ENCODE results near the gene ZNF330.

ZNF330 gene

DNA sequence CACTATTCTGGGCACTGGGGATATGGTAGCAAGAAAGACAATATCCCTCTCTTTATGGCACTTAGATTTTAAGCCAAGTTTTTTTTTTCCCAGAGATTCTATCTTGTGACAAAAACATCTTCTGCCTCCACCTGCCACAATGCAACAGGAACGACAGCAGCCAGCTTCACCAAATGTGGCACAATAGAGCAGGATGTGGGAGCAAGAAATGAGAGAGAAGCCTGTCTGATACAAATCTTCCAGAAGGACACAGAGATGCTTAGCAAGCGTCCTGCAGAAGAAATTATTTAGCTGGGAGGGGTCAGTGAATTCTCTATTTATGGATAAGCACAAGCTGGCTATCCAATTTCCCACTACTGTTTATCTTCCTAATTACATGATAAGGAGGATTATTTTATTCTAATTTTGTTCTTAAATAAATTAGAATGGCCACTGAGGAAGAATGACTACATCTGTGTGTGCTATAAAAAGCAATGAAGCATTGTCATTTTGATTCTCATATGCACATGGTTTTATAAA, 27.1 kb upstream of the ZNF330 start:
- Histone ChIP-seq H2AFZ (ENCODE audit: low read depth) (no peak overlapping the region), H3K79me2 (ENCODE audit: insufficient read depth, low read depth) (no peaks in the 10 kb centered on the region), H3K4me2 (no peak overlapping the region), H3K27ac (no peak overlapping the region), H3K36me3 (ENCODE audit: insufficient read depth) (no peaks in the 10 kb centered on the region), H3K27me3 (ENCODE audit: insufficient read depth, low read depth) (no peaks in the 10 kb centered on the region), H3K9ac (no peak overlapping the region), H3K4me3 (IDR thresholded peaks at IDR 0.05; ENCODE audit: insufficient read depth, low read depth, low read length) (no peak overlapping the region), H4K20me1 (ENCODE audit: insufficient read depth) (no peaks in the 10 kb centered on the region), H3K4me1 (ENCODE audit: low read depth, poor library complexity, severe bottlenecking) (no peaks in the 10 kb centered on the region)
- TF ChIP-seq CTCF (conservative IDR thresholded peaks at IDR 0.05; ENCODE audit: low read depth, low read length) = no peak

DNA sequence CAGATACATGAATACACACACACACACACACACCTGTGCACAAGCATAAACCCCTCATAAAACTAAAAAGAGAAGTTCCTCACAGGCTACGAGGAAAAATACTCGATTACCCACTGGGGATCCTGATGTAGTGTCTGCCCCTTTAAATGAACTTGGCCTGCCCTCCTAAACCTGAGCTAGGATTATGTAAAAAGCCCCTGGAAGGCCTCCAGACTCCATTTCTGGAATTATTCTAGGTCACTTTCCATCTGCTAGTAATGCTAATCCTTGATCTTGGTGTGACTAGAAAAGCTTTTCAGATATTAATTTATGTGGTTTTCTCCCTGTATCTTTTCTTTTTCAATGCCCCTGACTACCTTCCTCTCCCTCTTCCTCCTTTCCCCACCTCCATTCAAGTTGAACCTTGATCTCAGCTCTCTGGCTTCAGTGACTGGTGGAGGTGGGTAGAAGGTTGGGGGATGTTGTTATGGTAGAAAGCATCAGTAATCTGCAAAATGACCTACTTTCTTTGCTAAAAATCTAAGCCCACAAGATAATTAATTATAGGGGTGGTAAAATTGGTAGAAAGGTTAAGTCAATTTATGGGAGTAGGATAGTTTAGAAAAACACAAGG, 25.5 kb upstream of the ZNF330 start:
- Histone ChIP-seq H3K36me3 (ENCODE audit: insufficient read depth) (no peaks in the 10 kb centered on the region), H3K4me3 (IDR thresholded peaks at IDR 0.05; ENCODE audit: insufficient read depth, low read depth, low read length) (no peak overlapping the region), H3K4me2 (no peak overlapping the region), H3K79me2 (ENCODE audit: insufficient read depth, low read depth) (no peaks in the 10 kb centered on the region), H3K9ac (no peak overlapping the region), H2AFZ (ENCODE audit: low read depth) (no peak overlapping the region), H3K27me3 (ENCODE audit: insufficient read depth, low read depth) (no peaks in the 10 kb centered on the region), H4K20me1 (ENCODE audit: insufficient read depth) (no peaks in the 10 kb centered on the region), H3K27ac (no peak overlapping the region), H3K4me1 (ENCODE audit: low read depth, poor library complexity, severe bottlenecking) (no peaks in the 10 kb centered on the region)
- TF ChIP-seq CTCF (conservative IDR thresholded peaks at IDR 0.05; ENCODE audit: low read depth, low read length) = no peak

- Histone ChIP-seq H4K20me1 (ENCODE audit: insufficient read depth) (no peaks in the 10 kb centered on the region), H3K9ac (no peak overlapping the region), H3K27me3 (ENCODE audit: insufficient read depth, low read depth) (no peaks in the 10 kb centered on the region), H3K27ac (no peak overlapping the region), H3K4me3 (IDR thresholded peaks at IDR 0.05; ENCODE audit: insufficient read depth, low read depth, low read length) (no peak overlapping the region), H2AFZ (ENCODE audit: low read depth) (no peak overlapping the region), H3K4me1 (ENCODE audit: low read depth, poor library complexity, severe bottlenecking) (no peaks in the 10 kb centered on the region), H3K4me2 (no peak overlapping the region), H3K79me2 (ENCODE audit: insufficient read depth, low read depth) (no peaks in the 10 kb centered on the region), H3K36me3 (ENCODE audit: insufficient read depth) (no peaks in the 10 kb centered on the region)
- TF ChIP-seq CTCF (conservative IDR thresholded peaks at IDR 0.05; ENCODE audit: low read depth, low read length) = no peak
Measured at GRCh38 chr4:141196227-141196933, 24.3 kb upstream of the ZNF330 start.

DNA sequence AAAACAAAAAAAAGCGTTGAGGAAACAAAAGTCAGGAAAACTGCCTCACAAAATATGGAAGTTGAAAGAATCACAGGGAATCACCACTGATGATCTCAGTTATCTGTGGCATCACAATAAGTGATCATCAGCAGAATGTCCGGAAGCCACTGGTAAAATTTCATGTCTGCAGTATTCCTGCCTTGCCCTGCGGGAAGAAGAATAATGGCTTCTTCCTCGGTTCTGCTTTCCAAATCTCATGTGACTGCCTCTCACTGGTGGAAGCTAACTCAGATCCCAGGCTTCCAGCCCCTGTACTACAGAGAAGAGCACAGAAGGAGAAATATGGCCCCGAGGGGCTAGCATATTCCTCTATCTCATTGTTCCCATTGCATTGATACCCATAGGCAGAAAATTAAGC, 12.7 kb upstream of the ZNF330 start:
- no peak for TF ChIP-seq CTCF (conservative IDR thresholded peaks at IDR 0.05; ENCODE audit: low read depth, low read length)
- Histone ChIP-seq H3K9ac (no peak overlapping the region), H3K36me3 (ENCODE audit: insufficient read depth) (no peaks in the 10 kb centered on the region), H3K4me2 (no peak overlapping the region), H3K27ac (no peak overlapping the region), H3K79me2 (ENCODE audit: insufficient read depth, low read depth) (no peaks in the 10 kb centered on the region), H3K4me1 (ENCODE audit: low read depth, poor library complexity, severe bottlenecking) (peaks cover 7% of the 10 kb centered on the region), H2AFZ (ENCODE audit: low read depth) (no peak overlapping the region), H3K27me3 (ENCODE audit: insufficient read depth, low read depth) (no peaks in the 10 kb centered on the region), H3K4me3 (IDR thresholded peaks at IDR 0.05; ENCODE audit: insufficient read depth, low read depth, low read length) (no peak overlapping the region), H4K20me1 (ENCODE audit: insufficient read depth) (no peaks in the 10 kb centered on the region)
